Retinal pigment epithelial cell (primary cell): Measurements from ENCODE around the gene CLDN19.
"Not testable (repeated sequence)": the region's sequence is repeated elsewhere in the genome, so short reads cannot be mapped to it uniquely, and the experiment has no call there.

Experiments used
- DNase-seq: peaks from one replicate; pipeline ENCODE4 v3.0.0-alpha.2; 2010; ENCODE audit warnings: low read depth
- H3K4me3 ChIP-seq: 2 replicates; pipeline ENCODE4 v1.5.1; 2011; ENCODE audit warnings: mild to moderate bottlenecking, low read length, control low read depth, moderate library complexity
- TF ChIP-seq, protein P1 (sequence below): conservative IDR thresholded peaks from 2 replicates; pipeline ENCODE4 v1.5.1; 2011; ENCODE audit warnings: low read depth, low read length, control low read depth, inconsistent platforms

CLDN19 gene

DNA sequence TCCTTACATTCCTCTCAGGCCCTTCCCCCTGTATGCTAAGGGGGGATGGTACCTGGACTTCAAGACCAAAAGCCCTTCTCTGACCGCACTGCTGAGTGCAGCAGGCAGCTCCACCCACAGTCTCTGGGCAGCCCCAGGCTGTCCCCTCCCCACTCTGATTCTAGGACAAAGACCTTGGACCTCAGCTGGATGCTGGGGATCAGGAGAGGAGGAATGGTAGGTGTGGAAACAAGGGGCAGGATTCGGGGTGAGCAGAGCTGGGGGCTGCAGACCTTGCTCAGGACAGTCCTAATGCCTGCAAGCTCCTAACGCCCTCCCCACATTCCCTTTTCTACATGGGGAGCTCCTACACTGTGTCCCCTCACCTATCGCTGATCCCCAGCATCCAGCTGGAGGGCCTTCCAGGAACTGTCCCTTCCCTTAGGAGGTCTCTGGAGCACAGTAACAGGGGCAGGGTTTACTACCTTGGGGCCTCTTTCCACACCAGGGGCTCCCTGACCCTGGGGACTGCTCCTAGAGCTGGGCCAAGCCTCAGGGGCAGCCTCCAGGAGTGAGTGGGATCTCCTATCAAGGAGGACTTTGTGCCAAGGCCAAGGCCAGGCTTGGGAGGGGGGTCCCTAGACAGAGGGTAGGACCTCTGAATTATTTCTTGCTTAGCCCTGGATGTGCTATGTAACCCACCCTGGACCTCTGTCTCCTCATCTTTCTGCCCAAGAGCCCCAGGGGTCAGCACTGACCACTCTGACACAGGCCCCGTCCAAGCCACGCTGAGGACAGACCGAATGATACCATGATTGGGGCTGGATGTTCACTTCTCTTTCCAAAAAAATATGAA lies 5.6 kb downstream of the CLDN19 start:
- TF ChIP-seq, protein P1, sequence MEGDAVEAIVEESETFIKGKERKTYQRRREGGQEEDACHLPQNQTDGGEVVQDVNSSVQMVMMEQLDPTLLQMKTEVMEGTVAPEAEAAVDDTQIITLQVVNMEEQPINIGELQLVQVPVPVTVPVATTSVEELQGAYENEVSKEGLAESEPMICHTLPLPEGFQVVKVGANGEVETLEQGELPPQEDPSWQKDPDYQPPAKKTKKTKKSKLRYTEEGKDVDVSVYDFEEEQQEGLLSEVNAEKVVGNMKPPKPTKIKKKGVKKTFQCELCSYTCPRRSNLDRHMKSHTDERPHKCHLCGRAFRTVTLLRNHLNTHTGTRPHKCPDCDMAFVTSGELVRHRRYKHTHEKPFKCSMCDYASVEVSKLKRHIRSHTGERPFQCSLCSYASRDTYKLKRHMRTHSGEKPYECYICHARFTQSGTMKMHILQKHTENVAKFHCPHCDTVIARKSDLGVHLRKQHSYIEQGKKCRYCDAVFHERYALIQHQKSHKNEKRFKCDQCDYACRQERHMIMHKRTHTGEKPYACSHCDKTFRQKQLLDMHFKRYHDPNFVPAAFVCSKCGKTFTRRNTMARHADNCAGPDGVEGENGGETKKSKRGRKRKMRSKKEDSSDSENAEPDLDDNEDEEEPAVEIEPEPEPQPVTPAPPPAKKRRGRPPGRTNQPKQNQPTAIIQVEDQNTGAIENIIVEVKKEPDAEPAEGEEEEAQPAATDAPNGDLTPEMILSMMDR = no peak
- no peak for DNase-seq
- H3K4me3 ChIP-seq = no peak overlapping the region

GRCh38 chr1:42733415-42734200 lies 6.4 kb downstream of the CLDN19 start:
- DNase-seq = no peak
- no peak overlapping the region for H3K4me3 ChIP-seq
- TF ChIP-seq, protein P1 = no peak

DNA sequence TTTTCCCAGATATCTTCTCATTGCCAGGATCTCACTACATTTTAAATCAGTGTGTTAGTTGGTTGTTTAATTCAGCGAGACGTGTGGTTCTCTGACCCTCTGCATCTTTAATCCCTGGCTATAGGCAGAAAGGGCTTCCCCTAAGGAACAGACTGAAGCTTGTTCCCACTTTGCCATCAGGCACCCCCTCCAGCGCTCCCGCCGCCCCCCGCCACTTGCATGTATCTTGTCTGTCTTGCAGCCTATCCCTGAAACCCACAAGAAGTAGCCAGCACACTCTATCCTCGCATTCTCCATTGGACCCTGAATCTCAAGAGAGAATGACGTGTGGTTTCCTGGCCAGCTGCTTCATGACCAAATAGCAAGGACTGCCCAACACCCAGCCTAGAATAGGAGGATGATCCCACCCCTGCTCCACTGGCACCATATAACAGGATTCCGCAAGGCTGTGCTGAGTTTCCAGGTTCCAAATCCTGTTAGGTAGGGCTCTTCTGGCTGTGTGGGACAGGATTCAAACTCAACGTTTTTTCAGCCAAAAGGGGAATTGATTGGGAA lies 7.8 kb downstream of the CLDN19 start:
- TF ChIP-seq, protein P1 = no peak
- H3K4me3 ChIP-seq = no peak overlapping the region
- DNase-seq = no peak

DNA sequence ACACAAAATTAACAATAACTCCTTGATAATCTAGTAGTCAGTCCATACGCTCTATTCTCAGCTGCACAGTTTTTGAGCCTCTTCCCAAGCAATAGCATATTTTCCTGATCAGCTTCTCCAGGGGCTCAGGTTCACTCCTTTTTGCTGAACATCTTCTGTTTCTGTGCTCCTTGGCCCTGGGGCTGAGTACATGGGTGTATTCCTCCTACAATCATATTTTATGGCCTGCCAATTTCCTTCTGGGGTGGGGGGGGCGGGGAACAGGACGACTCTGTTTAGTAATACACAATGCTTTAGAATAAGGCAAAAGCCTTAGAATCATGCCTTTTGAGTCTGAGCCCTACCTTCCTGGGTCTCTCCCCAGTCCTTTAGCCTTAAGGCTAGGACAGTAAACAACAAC lies 8.5 kb downstream of the CLDN19 start:
- no peak overlapping the region for H3K4me3 ChIP-seq
- TF ChIP-seq, protein P1 = no peak
- DNase-seq = no peak

DNA sequence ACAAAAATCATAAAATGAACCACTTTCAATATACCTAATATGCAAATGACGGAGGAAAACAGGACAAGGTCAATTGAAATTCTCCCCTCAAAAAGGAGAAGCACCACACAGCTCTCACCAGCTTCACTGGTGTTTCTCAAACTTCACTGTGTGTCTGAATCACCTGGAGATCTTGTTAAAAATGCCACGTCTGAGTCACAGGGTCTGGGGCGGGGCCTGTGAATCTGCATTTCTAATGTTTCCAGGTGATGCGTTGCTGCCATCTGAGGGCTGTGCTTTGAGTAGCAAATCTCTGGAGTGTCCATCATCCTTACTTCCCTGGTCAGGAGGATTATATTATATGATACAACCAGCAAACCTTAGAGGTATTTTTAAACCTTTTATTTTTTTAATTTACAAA lies 9.0 kb downstream of the CLDN19 start:
- no peak overlapping the region for H3K4me3 ChIP-seq
- TF ChIP-seq, protein P1 = no peak
- no peak for DNase-seq

DNA sequence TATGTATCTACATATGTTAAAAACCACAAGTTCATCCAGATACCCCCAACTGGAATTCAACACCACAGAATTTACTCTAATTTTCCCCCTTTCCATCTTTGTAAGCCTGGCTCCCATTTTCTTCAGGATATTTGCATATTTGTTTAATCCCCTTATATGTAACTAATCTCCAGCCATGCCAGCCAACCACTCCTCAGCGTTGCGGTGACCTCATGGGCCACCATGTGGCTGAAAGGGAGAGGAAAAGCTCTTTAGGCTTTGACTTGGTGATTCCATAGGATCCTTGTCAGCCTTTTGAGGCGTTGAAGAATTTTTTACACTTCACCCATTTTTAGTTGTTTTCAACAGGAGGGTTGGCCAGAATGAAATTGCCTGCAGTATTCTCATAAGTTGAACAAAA lies 10.0 kb downstream of the CLDN19 start:
- no peak overlapping the region for H3K4me3 ChIP-seq
- no peak for DNase-seq
- TF ChIP-seq, protein P1 = no peak

GRCh38 chr1:42725820-42726219 lies 14.2 kb downstream of the CLDN19 start:
- H3K4me3 ChIP-seq, DNase-seq: not testable (repeated sequence)
